ENCODE results near the gene WNK4. TPM values are rescaled to one million over a fixed set of nuclear protein-coding genes. Genes with fewer than 3 reads are reported as not detected.
A peak's percentile ranks its signal among the peaks of the same experiment; 100 is the strongest.

The WNK4 gene
- total RNA-seq, 1 donor from 2014 or later, result 11.3 TPM

DNA sequence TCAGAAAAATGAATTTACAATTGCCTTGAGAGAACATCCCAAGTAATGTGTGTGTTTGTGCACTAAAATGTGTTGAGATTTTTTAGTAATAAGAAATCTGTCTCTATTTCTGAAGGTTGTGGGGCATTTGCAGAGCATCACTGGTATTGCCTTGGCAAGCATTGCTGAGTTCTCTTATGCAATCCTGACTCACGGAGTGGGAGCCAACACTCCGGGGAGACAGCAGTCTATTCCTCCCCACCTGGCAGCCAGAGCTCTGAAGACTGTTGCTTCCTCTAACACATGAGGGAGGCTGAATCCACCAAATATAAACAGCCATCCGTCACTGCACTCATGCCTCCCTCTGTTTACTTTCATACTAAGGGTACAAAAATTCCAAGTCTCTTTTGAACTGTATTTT lies 28.8 kb downstream of the WNK4 start:
- TF ChIP-seq, protein P1, sequence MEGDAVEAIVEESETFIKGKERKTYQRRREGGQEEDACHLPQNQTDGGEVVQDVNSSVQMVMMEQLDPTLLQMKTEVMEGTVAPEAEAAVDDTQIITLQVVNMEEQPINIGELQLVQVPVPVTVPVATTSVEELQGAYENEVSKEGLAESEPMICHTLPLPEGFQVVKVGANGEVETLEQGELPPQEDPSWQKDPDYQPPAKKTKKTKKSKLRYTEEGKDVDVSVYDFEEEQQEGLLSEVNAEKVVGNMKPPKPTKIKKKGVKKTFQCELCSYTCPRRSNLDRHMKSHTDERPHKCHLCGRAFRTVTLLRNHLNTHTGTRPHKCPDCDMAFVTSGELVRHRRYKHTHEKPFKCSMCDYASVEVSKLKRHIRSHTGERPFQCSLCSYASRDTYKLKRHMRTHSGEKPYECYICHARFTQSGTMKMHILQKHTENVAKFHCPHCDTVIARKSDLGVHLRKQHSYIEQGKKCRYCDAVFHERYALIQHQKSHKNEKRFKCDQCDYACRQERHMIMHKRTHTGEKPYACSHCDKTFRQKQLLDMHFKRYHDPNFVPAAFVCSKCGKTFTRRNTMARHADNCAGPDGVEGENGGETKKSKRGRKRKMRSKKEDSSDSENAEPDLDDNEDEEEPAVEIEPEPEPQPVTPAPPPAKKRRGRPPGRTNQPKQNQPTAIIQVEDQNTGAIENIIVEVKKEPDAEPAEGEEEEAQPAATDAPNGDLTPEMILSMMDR (conservative IDR thresholded peaks at IDR 0.05; ENCODE audit: low read depth, low read length), result no peak
- no peak for DNase-seq (ENCODE audit: low read depth)
- H3K4me3 ChIP-seq (ENCODE audit: low read depth, low read length), result no peak overlapping the region

DNA sequence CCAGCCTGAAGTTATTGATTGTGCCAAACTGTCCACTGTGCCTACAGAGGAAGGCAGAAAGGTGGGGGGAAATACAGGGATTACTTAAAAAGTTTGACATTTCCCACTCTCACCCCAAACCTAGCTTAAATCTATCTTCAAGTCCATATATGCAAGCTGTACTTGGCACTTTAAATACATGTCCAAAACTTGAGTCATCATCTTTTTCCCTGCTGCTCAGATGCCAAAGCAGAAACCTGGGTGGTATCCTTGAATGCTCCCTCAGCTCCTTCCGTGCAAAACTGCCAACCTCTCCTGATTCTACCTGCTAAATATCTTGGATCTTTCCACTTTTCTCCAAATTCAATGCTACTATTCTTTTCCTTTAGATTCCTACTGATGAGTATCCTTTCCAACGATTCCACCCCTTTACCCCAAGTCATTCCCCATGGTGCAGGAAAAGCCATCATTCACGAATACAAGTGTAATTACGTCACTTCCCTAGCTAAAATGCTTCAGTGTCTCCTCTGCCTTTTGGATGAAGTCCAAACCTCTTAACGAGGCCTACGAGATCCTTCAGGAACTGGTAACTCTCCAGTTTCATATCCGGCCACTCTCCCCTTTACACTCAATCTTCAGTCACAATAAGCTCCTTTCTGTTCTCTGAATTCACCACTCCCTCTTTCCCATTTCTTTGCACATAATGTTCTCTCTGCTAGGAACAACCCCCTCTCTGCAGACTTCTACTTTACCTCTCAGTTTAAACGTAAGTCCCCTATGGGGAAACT lies 34.4 kb downstream of the WNK4 start:
- TF ChIP-seq, protein P1 (conservative IDR thresholded peaks at IDR 0.05; ENCODE audit: low read depth, low read length), result no peak
- H3K4me3 ChIP-seq (ENCODE audit: low read depth, low read length), result no peak overlapping the region
- no peak for DNase-seq (ENCODE audit: low read depth)

DNA sequence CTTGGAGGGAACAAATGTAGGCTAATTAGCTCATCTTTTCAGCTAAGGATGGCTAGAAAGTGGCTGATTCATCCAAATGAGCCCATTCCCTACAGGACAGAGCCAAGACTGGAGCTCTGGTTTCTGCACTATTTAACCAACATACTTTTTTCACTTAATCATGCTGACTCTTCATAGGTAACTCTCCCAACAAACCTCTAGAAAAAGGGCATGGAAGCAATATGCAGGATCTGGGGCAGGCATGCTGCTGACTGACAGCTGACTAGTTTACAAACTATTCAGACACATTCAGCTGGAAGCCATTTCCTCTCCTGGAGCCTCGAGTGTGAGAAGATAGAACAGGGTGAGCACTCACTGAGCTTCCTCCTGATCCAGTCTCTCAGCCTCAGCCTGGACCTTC lies 37.5 kb downstream of the WNK4 start:
- H3K4me3 ChIP-seq (ENCODE audit: low read depth, low read length), result no peak overlapping the region
- no peak for DNase-seq (ENCODE audit: low read depth)
- TF ChIP-seq, protein P1 (conservative IDR thresholded peaks at IDR 0.05; ENCODE audit: low read depth, low read length), result no peak

DNA sequence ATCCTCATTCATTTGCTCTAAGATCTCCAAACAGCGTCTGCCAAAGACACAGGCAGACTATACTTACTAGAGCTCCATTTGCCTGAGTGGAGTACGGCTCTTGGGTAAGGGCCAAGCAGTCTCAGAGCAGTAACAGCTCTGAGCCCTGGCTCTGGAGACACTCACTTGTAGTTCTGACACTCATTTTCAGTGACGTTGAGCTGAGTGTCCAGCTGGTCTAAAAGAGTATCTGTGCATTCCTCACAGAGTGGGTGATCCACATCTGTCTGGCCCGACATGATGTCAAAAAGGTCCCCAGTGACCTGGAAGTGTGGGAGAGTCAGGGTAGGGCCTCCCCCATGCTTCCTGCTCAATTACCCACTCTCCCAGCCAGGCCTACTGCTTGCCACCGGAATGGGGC lies 38.0 kb downstream of the WNK4 start:
- H3K4me3 ChIP-seq (ENCODE audit: low read depth, low read length), result no peak overlapping the region
- DNase-seq (ENCODE audit: low read depth), result no peak
- TF ChIP-seq, protein P1 (conservative IDR thresholded peaks at IDR 0.05; ENCODE audit: low read depth, low read length), result no peak

DNA sequence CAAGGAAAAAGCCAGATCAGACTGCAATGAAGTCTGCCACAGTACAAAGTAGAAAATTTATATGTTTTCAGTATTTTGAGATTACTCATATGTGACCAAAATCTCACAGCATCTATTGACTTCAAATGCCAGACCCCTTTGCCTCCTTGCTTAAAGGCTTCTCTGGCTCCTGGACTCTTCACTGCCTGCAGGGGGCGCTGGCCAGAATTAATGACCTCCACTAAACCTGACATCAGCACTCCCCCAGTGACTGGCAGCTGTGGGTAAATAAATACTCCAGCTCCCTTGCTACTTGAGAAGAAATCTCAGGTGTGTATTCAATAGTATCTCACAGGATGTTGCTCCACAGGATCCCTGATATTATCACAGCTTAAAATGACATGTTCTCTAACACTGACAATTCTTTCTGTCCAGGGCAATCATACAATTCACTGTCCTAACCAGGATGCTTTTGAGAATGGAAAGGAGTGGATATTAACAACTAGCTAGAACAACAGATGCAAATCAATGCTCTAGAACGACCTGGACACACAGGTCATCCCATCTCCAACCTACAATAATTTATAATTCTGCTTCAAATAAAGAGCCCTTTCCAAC lies 39.6 kb downstream of the WNK4 start:
- DNase-seq (ENCODE audit: low read depth), result no peak
- TF ChIP-seq, protein P1 (conservative IDR thresholded peaks at IDR 0.05; ENCODE audit: low read depth, low read length), result peak; percentile 92
- H3K4me3 ChIP-seq (ENCODE audit: low read depth, low read length), result no peak overlapping the region

DNA sequence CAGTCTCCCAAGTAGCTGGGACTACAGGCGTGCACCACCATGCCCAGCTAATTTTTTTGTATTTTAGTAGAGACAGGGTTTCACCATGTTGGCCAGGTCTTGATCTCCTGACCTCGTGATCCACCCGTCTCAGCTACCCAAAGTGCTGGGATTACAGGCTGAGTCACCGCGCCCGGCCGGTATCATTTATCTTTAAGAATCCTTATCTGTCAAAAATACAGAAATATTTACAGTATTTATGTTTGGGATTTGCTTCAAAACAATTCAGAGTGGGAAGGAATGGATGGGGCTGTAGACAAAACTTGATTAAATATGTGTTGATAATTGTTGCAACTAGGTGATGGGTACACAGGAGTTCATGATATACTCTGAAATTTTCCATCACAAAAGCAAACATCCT lies 40.8 kb downstream of the WNK4 start:
- no peak for DNase-seq (ENCODE audit: low read depth)
- TF ChIP-seq, protein P1 (conservative IDR thresholded peaks at IDR 0.05; ENCODE audit: low read depth, low read length), result no peak
- H3K4me3 ChIP-seq (ENCODE audit: low read depth, low read length), result no peak overlapping the region

DNA sequence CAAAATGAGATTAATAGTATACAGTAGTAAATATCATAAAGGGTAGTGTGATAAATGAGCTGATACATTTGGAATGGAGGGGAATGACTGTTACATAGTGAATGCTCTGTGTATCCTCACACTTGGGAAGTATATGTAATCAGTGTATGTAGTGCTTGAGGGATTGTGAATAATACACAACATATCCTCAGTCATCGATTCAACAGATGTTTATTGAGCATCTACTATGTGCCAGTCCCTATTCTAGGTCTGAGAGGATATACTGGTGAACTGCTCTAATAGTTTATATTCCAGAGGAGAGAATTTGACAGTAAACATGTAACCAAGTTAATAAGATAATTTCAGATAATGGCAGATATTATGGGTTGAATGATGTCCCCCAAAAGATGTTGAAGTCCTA lies 47.1 kb downstream of the WNK4 start:
- H3K4me3 ChIP-seq (ENCODE audit: low read depth, low read length), result no peak overlapping the region
- TF ChIP-seq, protein P1 (conservative IDR thresholded peaks at IDR 0.05; ENCODE audit: low read depth, low read length), result no peak
- no peak for DNase-seq (ENCODE audit: low read depth)

Measured in epithelial cell of proximal tubule (primary cell).